Measurements from ENCODE around the gene UFM1.
"Not testable (repeated sequence)": the region's sequence is repeated elsewhere in the genome, so short reads cannot be mapped to it uniquely, and the experiment has no call there.

Gene UFM1

GRCh38 chr13:38366954-38367645 is 17.4 kb downstream of the UFM1 start:
- no peak for DNase-seq

GRCh38 chr13:38369058-38369457 is 19.4 kb downstream of the UFM1 start:
- DNase-seq: no peak

GRCh38 chr13:38370096-38370495 is 20.4 kb downstream of the UFM1 start:
- not testable (repeated sequence) for DNase-seq

DNA sequence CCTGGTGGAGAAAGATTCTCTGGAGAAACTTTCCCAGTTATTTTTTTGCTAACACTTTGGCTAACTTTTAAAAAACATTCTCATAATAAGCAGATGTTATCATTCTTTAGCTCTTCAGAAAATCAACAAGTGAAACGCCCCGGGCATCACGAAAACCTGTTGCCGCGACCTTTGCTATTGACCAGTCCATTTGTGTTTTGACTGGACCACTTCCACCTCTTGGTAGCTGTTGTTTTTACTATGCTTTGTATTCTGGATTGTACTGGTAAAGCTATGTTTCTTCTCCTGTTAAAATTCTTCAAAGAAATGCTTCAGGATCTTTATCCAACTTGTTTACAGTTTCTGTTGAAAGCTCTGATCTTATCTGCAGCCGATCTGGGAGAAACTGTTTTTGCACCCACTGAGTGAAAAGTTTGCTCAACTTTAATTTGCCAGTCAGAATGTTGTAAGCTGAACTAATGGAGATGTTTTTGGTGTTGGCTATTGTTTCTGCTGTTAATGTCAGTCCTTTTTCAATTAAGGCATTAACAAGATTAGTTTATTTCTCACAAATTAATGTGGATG is 23.3 kb downstream of the UFM1 start:
- DNase-seq: no peak

DNA sequence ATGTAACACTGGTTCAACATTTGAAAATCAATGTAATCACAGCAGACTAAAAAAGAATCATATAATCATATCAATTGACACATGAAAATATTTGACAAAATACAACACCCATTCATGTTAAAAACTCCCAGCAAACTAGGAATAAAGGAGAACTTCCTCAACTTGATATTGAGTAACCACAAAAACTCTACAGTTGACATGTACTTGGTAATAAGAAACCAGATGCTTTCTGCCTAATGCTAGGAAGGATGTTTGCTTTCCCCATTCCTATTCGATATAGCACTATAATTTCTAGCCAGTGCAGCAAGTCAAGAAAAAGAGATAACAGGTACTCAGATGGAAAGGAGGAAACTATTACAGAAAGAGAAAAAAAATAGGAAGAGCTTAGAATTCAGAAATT is 26.9 kb downstream of the UFM1 start:
- no peak for DNase-seq

GRCh38 chr13:38381890-38382289 is 32.2 kb downstream of the UFM1 start:
- no peak for DNase-seq

- DNase-seq: no peak
These were observed 33.3 kb downstream of the UFM1 start for GRCh38 chr13:38382946-38383345.

GRCh38 chr13:38384171-38384570 is 34.5 kb downstream of the UFM1 start:
- no peak for DNase-seq

DNA sequence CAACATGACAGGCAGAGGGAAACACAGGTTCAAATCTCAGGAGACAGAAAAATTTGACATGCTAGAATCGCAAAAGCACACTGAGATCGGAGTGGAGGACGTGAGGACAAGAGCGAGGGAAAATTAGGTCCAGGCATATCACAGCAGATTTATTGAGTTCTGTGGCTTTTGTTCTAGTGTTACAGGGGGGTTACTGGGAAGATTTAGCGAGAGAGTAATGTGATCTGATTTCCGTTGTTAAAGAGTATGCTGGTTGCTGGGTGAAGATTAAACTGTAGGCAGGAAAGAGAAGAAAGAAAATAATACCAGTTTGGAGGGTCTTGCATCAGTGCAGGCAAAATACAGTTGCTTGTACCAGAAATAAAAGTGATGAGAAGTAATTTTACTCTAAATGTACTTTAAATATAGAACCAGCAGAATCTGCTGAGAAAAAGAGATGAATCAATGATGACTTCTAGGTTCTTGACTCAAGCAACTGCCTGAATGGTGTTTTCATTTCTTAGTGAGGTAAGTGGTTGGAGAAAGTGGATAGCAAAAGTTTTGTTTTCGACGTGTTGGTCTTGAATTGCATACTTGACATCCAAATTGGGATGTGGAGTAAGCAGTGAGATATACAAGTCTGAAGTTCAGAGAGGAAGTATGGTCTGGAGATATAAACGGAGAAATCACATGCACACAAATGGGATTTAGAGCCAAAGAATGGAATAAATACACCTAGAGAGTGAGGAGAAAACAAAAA is 35.7 kb downstream of the UFM1 start:
- no peak for DNase-seq

DNA sequence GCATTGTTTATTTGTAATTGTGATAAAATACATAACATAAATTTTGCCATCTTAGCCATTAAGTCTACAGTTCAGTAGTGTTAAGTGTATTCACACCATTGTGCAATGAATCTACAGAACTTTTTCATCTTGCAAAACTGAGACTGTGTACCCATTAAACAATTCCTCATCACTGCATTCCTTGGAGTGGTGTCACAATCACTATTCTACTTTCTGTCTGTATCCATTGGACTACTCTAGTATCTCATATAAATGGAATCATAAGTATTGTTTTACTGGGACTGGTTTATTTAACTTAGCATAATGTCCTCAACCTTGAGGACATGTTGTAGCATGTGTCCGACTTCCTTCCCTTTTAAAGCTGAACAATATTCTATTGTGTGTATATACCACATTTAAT is 36.8 kb downstream of the UFM1 start:
- DNase-seq: no peak

DNA sequence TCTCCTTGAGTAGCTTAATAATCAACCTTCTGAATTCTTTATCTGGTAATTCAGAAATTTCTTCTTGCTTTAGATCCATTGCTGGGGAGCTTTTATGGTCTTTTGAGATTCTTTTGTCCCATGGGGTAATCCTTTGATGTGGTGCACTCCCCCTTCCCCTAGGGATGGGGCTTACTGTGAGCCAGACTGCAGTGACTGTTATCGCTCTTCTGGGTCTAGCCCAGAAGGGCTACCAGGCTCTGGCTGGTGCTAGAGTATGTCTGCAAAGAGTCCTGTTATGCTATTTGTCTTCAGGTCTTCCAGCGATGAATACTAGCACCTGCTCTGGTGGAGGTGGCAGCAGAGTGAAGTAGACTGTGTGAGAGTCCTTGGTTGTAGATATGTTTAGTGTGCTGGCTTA is 41.7 kb downstream of the UFM1 start:
- DNase-seq: no peak

DNA sequence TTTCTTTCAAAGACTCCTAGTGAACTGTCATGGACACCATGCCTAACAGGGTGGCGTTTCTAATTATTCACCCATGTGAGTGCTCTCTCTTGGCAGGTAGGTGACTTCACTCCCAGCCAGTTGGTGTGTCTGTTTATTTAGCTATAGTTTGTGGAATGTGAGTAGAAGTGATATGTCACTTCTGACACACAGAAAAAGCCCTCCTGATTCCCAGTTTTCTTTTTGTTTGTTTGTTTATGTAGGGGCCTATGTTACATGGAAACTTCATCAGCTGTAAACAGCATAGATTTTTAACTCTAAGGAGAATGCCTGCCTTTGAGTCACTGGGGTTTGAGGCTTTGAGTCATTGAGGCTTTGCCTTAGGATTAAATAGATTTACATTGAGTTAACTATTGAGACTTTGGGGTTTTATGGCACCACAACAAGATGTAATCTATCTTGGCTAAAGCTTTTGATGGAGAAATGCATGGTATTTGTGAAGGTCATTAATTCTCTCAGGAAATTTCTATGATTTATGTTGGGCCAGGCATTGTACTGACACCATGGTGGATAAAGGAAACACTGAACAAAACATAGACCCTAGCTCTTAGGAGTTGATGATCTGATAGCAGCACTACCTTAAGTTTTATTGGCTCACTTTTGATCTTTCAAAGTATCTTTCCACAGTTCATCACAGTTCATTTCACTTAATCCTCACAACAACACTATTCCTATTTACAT is 45.3 kb downstream of the UFM1 start:
- DNase-seq: no peak

DNA sequence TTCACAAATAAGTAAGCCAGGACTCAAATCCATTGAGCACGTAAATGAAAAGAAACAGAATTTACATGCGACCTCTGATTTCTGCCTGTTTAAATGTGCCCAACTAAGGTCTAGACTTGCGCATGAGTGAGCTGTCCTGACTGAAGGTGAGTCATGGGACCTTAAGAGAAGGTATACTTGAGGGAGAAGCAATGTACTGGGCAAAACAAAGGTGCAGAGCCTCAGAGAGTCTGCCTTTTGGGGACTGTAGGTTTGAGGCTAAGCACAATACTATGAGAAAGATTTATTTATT is 45.8 kb downstream of the UFM1 start:
- DNase-seq: no peak

- no peak for DNase-seq
These were observed 49.3 kb downstream of the UFM1 start for GRCh38 chr13:38398711-38399493.

GRCh38 chr13:38399535-38399934 is 49.9 kb downstream of the UFM1 start:
- DNase-seq: no peak

DNA sequence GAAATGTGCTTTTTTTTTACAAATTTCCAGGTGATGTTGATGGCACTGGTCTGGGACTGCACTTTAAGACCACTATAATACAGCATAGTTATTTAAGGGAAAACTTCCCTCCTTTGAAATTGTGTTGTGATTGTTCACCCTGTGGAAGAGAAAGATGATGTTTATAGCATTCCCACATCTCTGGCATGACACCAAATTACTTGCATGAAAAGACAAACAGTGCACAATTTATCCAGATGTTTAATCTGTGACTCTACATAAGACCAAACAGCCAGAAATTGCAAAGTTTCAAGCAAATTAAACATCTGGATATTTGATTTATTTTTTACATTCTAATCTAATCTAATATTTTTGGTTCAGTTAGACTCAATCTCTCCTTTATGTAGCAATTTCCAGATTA is 51.6 kb downstream of the UFM1 start:
- no peak for DNase-seq

- DNase-seq: no peak
These were observed 55.6 kb downstream of the UFM1 start for GRCh38 chr13:38405216-38405615.

- no peak for DNase-seq
These were observed 60.1 kb downstream of the UFM1 start for GRCh38 chr13:38409771-38410170.

GRCh38 chr13:38412266-38412665 is 62.6 kb downstream of the UFM1 start:
- no peak for DNase-seq
